ENCODE measurements around the gene SMYD3. TPM values are rescaled to one million over a fixed set of nuclear protein-coding genes. Genes with fewer than 3 reads are reported as not detected.

The SMYD3 gene
- polyA plus RNA-seq, 1 donor from 2014 or later, result 48.6 TPM

DNA sequence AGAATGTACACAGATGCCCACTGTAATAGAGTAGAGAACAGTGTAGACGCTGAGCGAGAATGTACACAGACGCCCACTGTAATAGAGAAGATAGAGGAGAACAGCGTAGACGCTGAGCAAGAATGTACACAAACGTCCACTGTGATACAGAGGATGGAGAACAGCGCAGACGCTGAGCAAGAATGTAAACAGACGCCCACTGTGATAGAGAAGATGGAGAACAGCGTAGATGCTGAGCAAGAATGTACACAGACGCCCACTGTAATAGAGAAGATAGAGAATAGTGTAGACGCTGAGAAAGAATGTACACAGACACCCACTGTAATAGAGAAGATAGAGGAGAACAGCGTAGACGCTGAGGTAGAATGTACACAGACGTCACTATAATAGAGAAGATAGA is 306.9 kb downstream of the SMYD3 start:
- Histone ChIP-seq H2AFZ (ENCODE audit: low read depth, low read length) (no peak overlapping the region), H3K4me2 (ENCODE audit: low read length) (no peak overlapping the region), H3K9me3 (ENCODE audit: low read length) (no peaks in the 10 kb centered on the region), H3K4me3 (ENCODE audit: low read length) (no peak overlapping the region), H4K20me1 (ENCODE audit: insufficient read depth) (no peaks in the 10 kb centered on the region), H3K27ac (ENCODE audit: low read length) (no peak overlapping the region), H3K9me2 (ENCODE audit: insufficient read depth, low read length) (no peaks in the 10 kb centered on the region), H3K36me3 (ENCODE audit: insufficient read depth, low read length) (no peaks in the 10 kb centered on the region), H3K9ac (ENCODE audit: low read length) (no peak overlapping the region), H3F3A (ENCODE audit: insufficient read depth, low read length, poor library complexity, severe bottlenecking) (no peaks in the 10 kb centered on the region), H3K79me2 (replicated peaks; ENCODE audit: insufficient read depth, low read length) (no peaks in the 10 kb centered on the region), H3K27me3 (ENCODE audit: insufficient read depth, low read depth, low read length) (no peaks in the 10 kb centered on the region)
- TF ChIP-seq REST (IDR thresholded peaks at IDR 0.05; ENCODE audit: borderline replicate concordance) (no peak), MXI1 (conservative IDR thresholded peaks at IDR 0.05; ENCODE audit: poor library complexity, severe bottlenecking) (no peak), POLR2AphosphoS5 (IDR thresholded peaks at IDR 0.05) (no peak), SMC3 (conservative IDR thresholded peaks at IDR 0.05; ENCODE audit: poor library complexity) (no peak), EP300 (conservative IDR thresholded peaks at IDR 0.05; ENCODE audit: poor library complexity, severe bottlenecking) (no peak), TAF1 (IDR thresholded peaks at IDR 0.05; ENCODE audit: low read depth) (no peak), CTCF (IDR thresholded peaks at IDR 0.05; ENCODE audit: poor library complexity, severe bottlenecking) (no peak), RAD21 (conservative IDR thresholded peaks at IDR 0.05) (no peak), EZH2 (IDR thresholded peaks at IDR 0.05; ENCODE audit: borderline replicate concordance, insufficient read depth, low read length, poor library complexity, severe bottlenecking) (no peak)

DNA sequence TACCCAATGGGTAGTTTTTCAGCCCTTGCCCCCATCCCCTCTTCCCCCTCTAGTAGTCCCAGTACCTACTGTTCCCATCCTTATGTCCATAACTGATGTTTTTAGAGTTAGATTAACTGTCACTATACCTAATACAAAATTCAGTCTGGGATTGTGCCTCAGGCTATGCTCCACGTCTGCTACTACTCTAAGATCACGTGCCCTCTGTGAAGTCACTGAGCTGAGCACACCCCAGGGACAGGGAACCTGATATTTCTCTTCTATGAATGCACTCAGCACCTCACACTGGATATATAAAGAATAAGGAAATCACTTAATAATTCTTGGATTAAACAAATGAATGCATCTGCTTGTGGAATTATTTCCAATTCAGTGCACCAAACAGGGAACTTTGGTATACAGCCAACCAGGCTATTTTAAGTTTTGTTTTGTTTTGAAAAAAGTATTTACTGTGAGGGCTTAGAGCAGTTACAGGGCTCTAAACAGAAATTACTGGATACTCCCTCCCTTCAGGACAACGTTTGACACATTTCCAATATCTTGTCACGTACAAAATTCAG is 307.9 kb downstream of the SMYD3 start:
- H3F3A ChIP-seq (ENCODE audit: insufficient read depth, low read length, poor library complexity, severe bottlenecking), result no peaks in the 10 kb centered on the region
- H3K79me2 ChIP-seq (replicated peaks; ENCODE audit: insufficient read depth, low read length), result no peaks in the 10 kb centered on the region
- H3K36me3 ChIP-seq (ENCODE audit: insufficient read depth, low read length), result no peaks in the 10 kb centered on the region
- H3K4me2 ChIP-seq (ENCODE audit: low read length), result no peak overlapping the region
- no peaks in the 10 kb centered on the region for H4K20me1 ChIP-seq (ENCODE audit: insufficient read depth)
- H3K4me3 ChIP-seq (ENCODE audit: low read length), result no peak overlapping the region
- H3K27ac ChIP-seq (ENCODE audit: low read length), result no peak overlapping the region
- no peak overlapping the region for H3K9ac ChIP-seq (ENCODE audit: low read length)
- TF ChIP-seq EP300 (conservative IDR thresholded peaks at IDR 0.05; ENCODE audit: poor library complexity, severe bottlenecking), result no peak
- no peak for TF ChIP-seq CTCF (IDR thresholded peaks at IDR 0.05; ENCODE audit: poor library complexity, severe bottlenecking)
- no peak for TF ChIP-seq RAD21 (conservative IDR thresholded peaks at IDR 0.05)
- TF ChIP-seq MXI1 (conservative IDR thresholded peaks at IDR 0.05; ENCODE audit: poor library complexity, severe bottlenecking), result no peak
- TF ChIP-seq POLR2AphosphoS5 (IDR thresholded peaks at IDR 0.05), result no peak
- no peak for TF ChIP-seq EZH2 (IDR thresholded peaks at IDR 0.05; ENCODE audit: borderline replicate concordance, insufficient read depth, low read length, poor library complexity, severe bottlenecking)
- no peak for TF ChIP-seq REST (IDR thresholded peaks at IDR 0.05; ENCODE audit: borderline replicate concordance)
- no peak for TF ChIP-seq TAF1 (IDR thresholded peaks at IDR 0.05; ENCODE audit: low read depth)
- no peak for TF ChIP-seq SMC3 (conservative IDR thresholded peaks at IDR 0.05; ENCODE audit: poor library complexity)
- no peaks in the 10 kb centered on the region for H3K9me3 ChIP-seq (ENCODE audit: low read length)
- H3K27me3 ChIP-seq (ENCODE audit: insufficient read depth, low read depth, low read length), result no peaks in the 10 kb centered on the region
- no peak overlapping the region for H2AFZ ChIP-seq (ENCODE audit: low read depth, low read length)
- no peaks in the 10 kb centered on the region for H3K9me2 ChIP-seq (ENCODE audit: insufficient read depth, low read length)

Measured in neural cell (in vitro differentiated cells).